ENCODE data around the gene MAGEA11.

- TF ChIP-seq CREM (IDR thresholded peaks at IDR 0.05; ENCODE audit: low read depth) (no peak), ZNF12 (CRISPR knock-in tag; IDR thresholded peaks at IDR 0.05) (no peak), PURB (CRISPR knock-in tag; IDR thresholded peaks at IDR 0.05; ENCODE audit: low read depth) (no peak), EZH2 (IDR thresholded peaks at IDR 0.05; ENCODE audit: borderline replicate concordance, low read depth, low read length) (no peak)
Measured at GRCh38 chrX:149721778-149722177, 9.9 kb downstream of the MAGEA11 start.

Data from K562 (cell line).